BE2C (cell line): Measurements from ENCODE around the gene DPM1.

Experiments
- DNase-seq: peaks from one replicate; pipeline ENCODE4 v3.0.0-alpha.2; 2020
- H3K27me3 ChIP-seq: fragments of 250-450 bp; sonication (Bioruptor Pico); 2 replicates; pipeline ENCODE4 v1.5.1; 2020; ENCODE audit warnings: mild to moderate bottlenecking
- H3K36me3 ChIP-seq: fragments of 250-450 bp; sonication (Bioruptor Pico); 2 replicates; pipeline ENCODE4 v1.5.1; 2020; ENCODE audit warnings: mild to moderate bottlenecking
- H3K4me1 ChIP-seq: fragments of 250-450 bp; sonication (Bioruptor Pico); 2 replicates; pipeline ENCODE4 v1.5.1; 2020
- H3K4me3 ChIP-seq: 2 replicates; pipeline ENCODE4 v1.5.1; 2011; ENCODE audit warnings: low read depth, low read length
- H3K9me3 ChIP-seq: fragments of 250-450 bp; sonication (Bioruptor Pico); 2 replicates; pipeline ENCODE4 v1.5.1; 2020
- CTCF ChIP-seq: IDR thresholded peaks from 2 replicates; pipeline ENCODE4 v1.5.1; 2012; ENCODE audit warnings: mild to moderate bottlenecking, low read depth, low read length

Gene DPM1

GRCh38 chr20:50932691-50933280 lies 25.5 kb downstream of the DPM1 start:
- no peak for TF ChIP-seq CTCF
- H3K4me1 ChIP-seq, result no peaks in the 10 kb centered on the region
- H3K27me3 ChIP-seq, result no peaks in the 10 kb centered on the region
- DNase-seq, result no peak
- H3K4me3 ChIP-seq, result no peak overlapping the region
- H3K9me3 ChIP-seq, result no peaks in the 10 kb centered on the region
- peaks cover 38% of the 10 kb centered on the region for H3K36me3 ChIP-seq

GRCh38 chr20:50932016-50932485 lies 26.3 kb downstream of the DPM1 start:
- no peak for TF ChIP-seq CTCF
- Histone ChIP-seq H3K9me3 (no peaks in the 10 kb centered on the region), H3K27me3 (no peaks in the 10 kb centered on the region), H3K36me3 (peaks cover 46% of the 10 kb centered on the region), H3K4me1 (no peaks in the 10 kb centered on the region), H3K4me3 (peak overlapping the region; percentile 60)
- DNase-seq, result no peak

- Histone ChIP-seq H3K4me3 (peak within 1 kb of the TSS; percentile 94), H3K4me1 (no peaks in the 10 kb centered on the region), H3K9me3 (no peaks in the 10 kb centered on the region), H3K36me3 (peaks cover 52% of the 10 kb centered on the region), H3K27me3 (no peaks in the 10 kb centered on the region)
- DNase-seq, result peak; percentile 92
- TF ChIP-seq CTCF, result peak; percentile 61
Measured at GRCh38 chr20:50931306-50932015, 26.9 kb downstream of the DPM1 start, which contains the start of gene ADNP. TSS of gene ADNP (minus strand) at chr20:50931437. CDS start at chr20:50903996, 27,441 bp downstream.

GRCh38 chr20:50930976-50931305 lies 27.4 kb downstream of the DPM1 start:
- Histone ChIP-seq H3K4me1 (no peaks in the 10 kb centered on the region), H3K9me3 (no peaks in the 10 kb centered on the region), H3K36me3 (peaks cover 57% of the 10 kb centered on the region), H3K4me3 (peak overlapping the region; percentile 60), H3K27me3 (no peaks in the 10 kb centered on the region)
- DNase-seq, result no peak
- no peak; the same call in 1 of the 2 replicates for TF ChIP-seq CTCF

- Histone ChIP-seq H3K4me3 (peak overlapping the region; percentile 94), H3K36me3 (peaks cover 57% of the 10 kb centered on the region), H3K9me3 (no peaks in the 10 kb centered on the region), H3K4me1 (no peaks in the 10 kb centered on the region), H3K27me3 (no peaks in the 10 kb centered on the region)
- peak; percentile 24 for DNase-seq
- TF ChIP-seq CTCF, result no peak
Measured at GRCh38 chr20:50930139-50930975, 28.0 kb downstream of the DPM1 start.
